Measurements from ENCODE around the gene LRIF1.

DNA sequence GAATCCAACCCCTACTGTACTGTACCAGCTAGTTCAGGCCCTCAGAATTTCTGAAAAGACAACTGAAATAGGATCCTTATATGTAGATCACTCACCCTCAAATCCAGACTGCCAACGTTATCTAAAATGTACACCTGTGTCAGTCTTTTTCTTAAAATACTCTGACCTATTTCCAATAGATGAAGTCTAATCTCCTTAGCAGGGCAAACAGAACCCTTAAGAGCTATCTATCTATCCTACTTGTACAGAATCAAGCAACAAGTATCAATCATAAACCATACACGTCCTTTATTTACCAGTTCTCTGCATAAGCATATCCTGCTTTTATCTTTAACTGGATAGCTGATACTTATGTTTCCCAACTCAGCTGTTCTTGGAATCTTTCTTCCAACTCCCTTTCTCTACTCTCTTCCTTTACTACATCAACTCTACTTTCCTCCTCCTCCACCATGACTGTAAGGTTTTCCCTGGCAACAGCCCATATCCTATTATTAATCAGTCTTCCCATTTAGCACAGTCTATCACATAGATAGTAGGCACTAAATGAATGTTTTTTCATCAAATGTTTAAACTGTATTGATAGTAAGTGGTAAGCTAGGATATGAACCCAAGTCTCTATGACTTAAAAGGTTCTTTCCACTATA, 2.8 kb downstream of the LRIF1 start:
- TF ChIP-seq, protein P1, sequence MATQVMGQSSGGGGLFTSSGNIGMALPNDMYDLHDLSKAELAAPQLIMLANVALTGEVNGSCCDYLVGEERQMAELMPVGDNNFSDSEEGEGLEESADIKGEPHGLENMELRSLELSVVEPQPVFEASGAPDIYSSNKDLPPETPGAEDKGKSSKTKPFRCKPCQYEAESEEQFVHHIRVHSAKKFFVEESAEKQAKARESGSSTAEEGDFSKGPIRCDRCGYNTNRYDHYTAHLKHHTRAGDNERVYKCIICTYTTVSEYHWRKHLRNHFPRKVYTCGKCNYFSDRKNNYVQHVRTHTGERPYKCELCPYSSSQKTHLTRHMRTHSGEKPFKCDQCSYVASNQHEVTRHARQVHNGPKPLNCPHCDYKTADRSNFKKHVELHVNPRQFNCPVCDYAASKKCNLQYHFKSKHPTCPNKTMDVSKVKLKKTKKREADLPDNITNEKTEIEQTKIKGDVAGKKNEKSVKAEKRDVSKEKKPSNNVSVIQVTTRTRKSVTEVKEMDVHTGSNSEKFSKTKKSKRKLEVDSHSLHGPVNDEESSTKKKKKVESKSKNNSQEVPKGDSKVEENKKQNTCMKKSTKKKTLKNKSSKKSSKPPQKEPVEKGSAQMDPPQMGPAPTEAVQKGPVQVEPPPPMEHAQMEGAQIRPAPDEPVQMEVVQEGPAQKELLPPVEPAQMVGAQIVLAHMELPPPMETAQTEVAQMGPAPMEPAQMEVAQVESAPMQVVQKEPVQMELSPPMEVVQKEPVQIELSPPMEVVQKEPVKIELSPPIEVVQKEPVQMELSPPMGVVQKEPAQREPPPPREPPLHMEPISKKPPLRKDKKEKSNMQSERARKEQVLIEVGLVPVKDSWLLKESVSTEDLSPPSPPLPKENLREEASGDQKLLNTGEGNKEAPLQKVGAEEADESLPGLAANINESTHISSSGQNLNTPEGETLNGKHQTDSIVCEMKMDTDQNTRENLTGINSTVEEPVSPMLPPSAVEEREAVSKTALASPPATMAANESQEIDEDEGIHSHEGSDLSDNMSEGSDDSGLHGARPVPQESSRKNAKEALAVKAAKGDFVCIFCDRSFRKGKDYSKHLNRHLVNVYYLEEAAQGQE (IDR thresholded peaks at IDR 0.05; ENCODE audit: low read depth, low read length): no peak
- TF ChIP-seq CBX3 (IDR thresholded peaks at IDR 0.05; ENCODE audit: borderline replicate concordance, low read depth) (no peak), POLR2AphosphoS5 (IDR thresholded peaks at IDR 0.05; ENCODE audit: low read length) (no peak; the same call in 1 of the 2 replicates), MYB (IDR thresholded peaks at IDR 0.05; ENCODE audit: borderline replicate concordance, low read depth, low read length) (no peak), CREB1 (IDR thresholded peaks at IDR 0.05; ENCODE audit: low read depth) (no peak), NR2F1 (conservative IDR thresholded peaks at IDR 0.05) (no peak), PAX5 (IDR thresholded peaks at IDR 0.05; ENCODE audit: borderline replicate concordance, low read depth, low read length) (no peak), CBFB (IDR thresholded peaks at IDR 0.05; ENCODE audit: low read depth) (no peak), RELA (IDR thresholded peaks at IDR 0.05; ENCODE audit: borderline replicate concordance, partially characterized antibody) (no peak)
- TF ChIP-seq, protein P2, sequence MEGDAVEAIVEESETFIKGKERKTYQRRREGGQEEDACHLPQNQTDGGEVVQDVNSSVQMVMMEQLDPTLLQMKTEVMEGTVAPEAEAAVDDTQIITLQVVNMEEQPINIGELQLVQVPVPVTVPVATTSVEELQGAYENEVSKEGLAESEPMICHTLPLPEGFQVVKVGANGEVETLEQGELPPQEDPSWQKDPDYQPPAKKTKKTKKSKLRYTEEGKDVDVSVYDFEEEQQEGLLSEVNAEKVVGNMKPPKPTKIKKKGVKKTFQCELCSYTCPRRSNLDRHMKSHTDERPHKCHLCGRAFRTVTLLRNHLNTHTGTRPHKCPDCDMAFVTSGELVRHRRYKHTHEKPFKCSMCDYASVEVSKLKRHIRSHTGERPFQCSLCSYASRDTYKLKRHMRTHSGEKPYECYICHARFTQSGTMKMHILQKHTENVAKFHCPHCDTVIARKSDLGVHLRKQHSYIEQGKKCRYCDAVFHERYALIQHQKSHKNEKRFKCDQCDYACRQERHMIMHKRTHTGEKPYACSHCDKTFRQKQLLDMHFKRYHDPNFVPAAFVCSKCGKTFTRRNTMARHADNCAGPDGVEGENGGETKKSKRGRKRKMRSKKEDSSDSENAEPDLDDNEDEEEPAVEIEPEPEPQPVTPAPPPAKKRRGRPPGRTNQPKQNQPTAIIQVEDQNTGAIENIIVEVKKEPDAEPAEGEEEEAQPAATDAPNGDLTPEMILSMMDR (IDR thresholded peaks at IDR 0.05 in 2 of 3, conservative IDR thresholded peaks at IDR 0.05 in 1 of 3; ENCODE audit: control insufficient read depth in 2 of 3, extremely low read depth in 1 of 3, insufficient read depth in 1 of 3, low read depth in 3 of 3, low read length in 3 of 3): no peak

Measured in GM12878 (cell line).